Esophagus squamous epithelium (tissue), 5 donors: ENCODE data around the gene PIGR. TPM values are rescaled to one million over a fixed set of nuclear protein-coding genes. Genes with fewer than 3 reads are reported as not detected.
"Not testable (repeated sequence)": the region's sequence is repeated elsewhere in the genome, so short reads cannot be mapped to it uniquely, and the experiment has no call there.

Experiments
- DNase-seq: peaks from one replicate; lab custom pipeline; 2025; lab: John Stamatoyannopoulos, UW
- H3K27ac ChIP-seq, 4 donors: fragments of 200-600 bp; sonication (generic); one replicate each; pipeline ENCODE4 v1.5.1; 2016 to 2019; ENCODE audit warnings: mild to moderate bottlenecking in 1 of 4
- H3K27me3 ChIP-seq, 4 donors: fragments of 200-600 bp; sonication (generic); 1 replicate in 3 of 4; 2 replicates in 1 of 4; pipeline versions ENCODE4 v1.5.1 to v1.6.0; 2017 to 2021; ENCODE audit warnings: antibody characterized with exemption in 1 of 4
- H3K36me3 ChIP-seq, 3 donors: fragments of 200-600 bp; sonication (generic); one replicate each; pipeline ENCODE4 v1.5.1; 2016 to 2019
- H3K4me1 ChIP-seq, 3 donors: fragments of 200-600 bp; sonication (generic); one replicate each; pipeline ENCODE4 v1.5.1; 2017 to 2019
- H3K4me3 ChIP-seq, 4 donors: fragments of 200-600 bp; sonication (generic); 1 replicate in 3 of 4; 2 replicates in 1 of 4; pipeline ENCODE4 v1.5.1; 2016 to 2019; ENCODE audit warnings: mild to moderate bottlenecking in 2 of 4, moderate library complexity in 1 of 4
- H3K9me3 ChIP-seq, 3 donors: fragments of 200-600 bp; sonication (generic); one replicate each; pipeline ENCODE4 v1.5.1; 2016 to 2019
- POLR2A ChIP-seq, 4 donors: fragments of 450-650 bp; IDR thresholded peaks; one replicate each; pipeline ENCODE4 v1.6.1; 2017; ENCODE audit warnings: antibody characterized with exemption in 4 of 4, mild to moderate bottlenecking in 4 of 4, moderate library complexity in 3 of 4
- WGBS, 2 donors: methylation state at CpG; one replicate each; pipeline ENCODE4 v1.1.5; 2018; 5-methylcytosine and 5-hydroxymethylcytosine counted together
- intact Hi-C: fragments of 100-400 bp; cut with DNase I; formaldehyde crosslinking; loops from one replicate; pipeline ENCODE4 v1.15.0; 2022
- total RNA-seq, 4 donors: library from RNA; depleted of rRNA; stranded (reverse); fragments of >200 nt; gene quantifications; one replicate each; pipeline ENCODE4 v1.1.0, GENCODE V29; 2016
- TF ChIP-seq, protein P1 (sequence below), 6 experiments: fragments of 450-650 bp in 4 of 6; fragments of 200-600 bp in 2 of 6; sonication (generic) in 2 of 6; IDR thresholded peaks; one replicate each; pipeline ENCODE4 v1.5.1; 2016 to 2019; ENCODE audit warnings: antibody characterized with exemption in 6 of 6, mild to moderate bottlenecking in 4 of 6, moderate library complexity in 4 of 6
- donor health status: DM: yes; HTN: yes; CAD: no.

The PIGR gene
- total RNA-seq, 4 donors from 2014 or later = 0.99 to 144 (median 1.1) TPM; not detected in 1

DNA sequence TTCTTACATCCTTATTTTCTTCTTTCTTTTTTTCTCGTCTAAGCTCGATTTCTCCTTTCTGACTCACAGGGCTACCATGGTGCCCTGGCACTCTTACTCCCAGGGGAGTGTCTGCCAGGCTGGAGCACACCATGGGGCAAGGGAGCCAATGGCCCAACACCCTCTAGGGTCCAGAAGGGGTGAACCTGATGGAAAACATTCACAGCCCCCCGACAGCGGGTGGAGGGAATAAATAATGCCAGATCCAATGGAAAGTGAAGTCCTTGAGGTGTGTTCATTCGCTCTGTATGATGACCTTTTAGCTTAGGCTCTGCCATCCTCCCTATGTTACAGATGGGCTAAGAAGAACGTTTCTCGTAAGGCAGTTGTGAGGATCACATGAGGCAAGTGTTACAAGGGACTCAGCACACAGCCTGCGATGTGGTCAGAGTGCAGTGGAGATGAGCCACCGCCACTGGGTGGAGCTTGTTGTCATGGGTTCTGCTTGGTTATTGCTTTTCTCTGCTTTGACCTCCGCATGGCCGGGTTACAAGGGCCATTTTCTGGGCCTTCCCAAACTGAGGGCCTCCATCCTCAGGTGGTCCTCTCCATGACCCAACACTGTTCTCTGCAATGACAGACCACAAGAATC, 21.0 kb downstream of the PIGR start:
- intact Hi-C loops = no loop called here
- WGBS, 2 donors = 67 to 85% methylated on average over 6 to 9 of the region's 11 CpGs
- Histone ChIP-seq H3K36me3 (no peaks in the 10 kb centered on the region), H3K27ac (peak overlapping the region in 2 of 4 donors; percentile 9 to 55), H3K4me3 (no peak overlapping the region), H3K9me3 (no peaks in the 10 kb centered on the region), H3K27me3 (no peaks in the 10 kb centered on the region), H3K4me1 (peaks cover 0 to 9% (median 6%) of the 10 kb centered on the region in 3 donors)
- TF ChIP-seq, protein P1, sequence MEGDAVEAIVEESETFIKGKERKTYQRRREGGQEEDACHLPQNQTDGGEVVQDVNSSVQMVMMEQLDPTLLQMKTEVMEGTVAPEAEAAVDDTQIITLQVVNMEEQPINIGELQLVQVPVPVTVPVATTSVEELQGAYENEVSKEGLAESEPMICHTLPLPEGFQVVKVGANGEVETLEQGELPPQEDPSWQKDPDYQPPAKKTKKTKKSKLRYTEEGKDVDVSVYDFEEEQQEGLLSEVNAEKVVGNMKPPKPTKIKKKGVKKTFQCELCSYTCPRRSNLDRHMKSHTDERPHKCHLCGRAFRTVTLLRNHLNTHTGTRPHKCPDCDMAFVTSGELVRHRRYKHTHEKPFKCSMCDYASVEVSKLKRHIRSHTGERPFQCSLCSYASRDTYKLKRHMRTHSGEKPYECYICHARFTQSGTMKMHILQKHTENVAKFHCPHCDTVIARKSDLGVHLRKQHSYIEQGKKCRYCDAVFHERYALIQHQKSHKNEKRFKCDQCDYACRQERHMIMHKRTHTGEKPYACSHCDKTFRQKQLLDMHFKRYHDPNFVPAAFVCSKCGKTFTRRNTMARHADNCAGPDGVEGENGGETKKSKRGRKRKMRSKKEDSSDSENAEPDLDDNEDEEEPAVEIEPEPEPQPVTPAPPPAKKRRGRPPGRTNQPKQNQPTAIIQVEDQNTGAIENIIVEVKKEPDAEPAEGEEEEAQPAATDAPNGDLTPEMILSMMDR (IDR thresholded peaks at IDR 0.05) = peak in 1 of 6 experiments; percentile 5
- peak in 1 of 4 donors; percentile 14 for TF ChIP-seq POLR2A (IDR thresholded peaks at IDR 0.05)
- no peak for DNase-seq

DNA sequence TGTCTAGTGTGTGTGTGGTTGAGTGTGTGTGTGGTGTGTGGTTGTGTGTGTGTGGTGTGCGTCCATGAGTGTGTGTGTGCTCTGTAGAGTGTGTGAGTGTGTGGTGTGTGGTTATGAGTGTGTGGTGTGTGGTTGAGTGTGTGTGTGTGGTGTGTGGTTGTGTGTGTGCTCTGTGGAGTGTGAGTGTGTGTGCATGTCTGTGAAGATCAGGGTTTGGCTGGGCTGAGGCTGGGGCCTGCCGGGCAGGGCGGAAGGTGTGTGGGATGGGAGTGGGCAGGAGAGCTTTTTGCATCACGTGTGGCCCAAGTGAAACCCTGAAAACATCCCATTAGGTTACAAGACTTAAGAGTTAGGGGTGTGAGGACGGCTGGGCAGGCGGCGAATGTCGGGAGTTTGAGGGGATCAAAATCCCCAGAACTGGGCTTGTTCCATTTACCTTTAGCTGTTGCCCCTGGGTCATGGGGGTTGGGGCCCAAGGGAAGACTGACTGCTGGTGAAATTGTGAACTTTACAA, 21.6 kb downstream of the PIGR start:
- no peaks in the 10 kb centered on the region for H3K36me3 ChIP-seq
- no peaks in the 10 kb centered on the region for H3K27me3 ChIP-seq
- H3K4me3 ChIP-seq = no peak overlapping the region
- peak overlapping the region in 2 of 4 donors; percentile 9 to 55 for H3K27ac ChIP-seq
- no peak for TF ChIP-seq POLR2A (IDR thresholded peaks at IDR 0.05)
- TF ChIP-seq, protein P1 (IDR thresholded peaks at IDR 0.05) = no peak
- WGBS, 2 donors = 69 to 81% methylated on average over 8 of the region's 8 CpGs
- intact Hi-C loops = loop anchor here (5.0 kb wide), 1 partner anchor 53 kb away; no protein-coding TSS in a partner anchor
- no peak for DNase-seq
- H3K4me1 ChIP-seq = peaks cover 0 to 9% (median 6%) of the 10 kb centered on the region in 3 donors
- H3K9me3 ChIP-seq = no peaks in the 10 kb centered on the region

DNA sequence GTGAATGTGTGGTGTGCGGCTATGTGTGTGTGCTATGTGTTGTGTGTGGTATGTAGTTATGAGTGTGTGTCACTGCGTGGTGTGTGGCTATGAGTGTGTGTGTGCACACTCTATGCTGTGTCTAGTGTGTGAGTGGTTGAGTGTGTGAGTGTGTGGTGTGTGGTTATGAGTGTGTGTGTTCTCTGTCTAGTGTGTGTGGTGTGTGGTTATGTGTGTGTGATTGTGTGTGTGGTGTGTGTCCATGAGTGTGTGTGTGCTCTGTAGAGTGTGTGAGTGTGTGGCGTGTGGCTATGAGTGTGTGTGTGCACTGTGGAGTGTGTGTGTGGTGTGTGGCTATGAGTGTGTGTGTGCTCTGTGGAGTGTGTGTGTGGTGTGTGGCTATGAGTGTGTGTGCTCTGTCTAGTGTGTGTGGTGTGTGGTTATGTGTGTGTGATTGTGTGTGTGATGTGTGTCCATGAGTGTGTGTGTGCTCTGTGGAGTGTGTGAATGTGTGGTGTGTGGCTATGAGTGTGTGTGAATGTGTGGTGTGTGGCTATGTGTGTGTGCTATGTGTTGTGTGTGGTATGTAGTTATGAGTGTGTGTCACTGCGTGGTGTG, 22.2 kb downstream of the PIGR start:
- H3K27me3 ChIP-seq, H3K4me1 ChIP-seq, H3K27ac ChIP-seq, DNase-seq, H3K4me3 ChIP-seq, H3K9me3 ChIP-seq, H3K36me3 ChIP-seq: not testable (repeated sequence)
- WGBS, 2 donors = 85 to 91% methylated on average over 4 of the region's 4 CpGs
- intact Hi-C loops = loop anchor here (5.0 kb wide), 1 partner anchor 53 kb away; no protein-coding TSS in a partner anchor

DNA sequence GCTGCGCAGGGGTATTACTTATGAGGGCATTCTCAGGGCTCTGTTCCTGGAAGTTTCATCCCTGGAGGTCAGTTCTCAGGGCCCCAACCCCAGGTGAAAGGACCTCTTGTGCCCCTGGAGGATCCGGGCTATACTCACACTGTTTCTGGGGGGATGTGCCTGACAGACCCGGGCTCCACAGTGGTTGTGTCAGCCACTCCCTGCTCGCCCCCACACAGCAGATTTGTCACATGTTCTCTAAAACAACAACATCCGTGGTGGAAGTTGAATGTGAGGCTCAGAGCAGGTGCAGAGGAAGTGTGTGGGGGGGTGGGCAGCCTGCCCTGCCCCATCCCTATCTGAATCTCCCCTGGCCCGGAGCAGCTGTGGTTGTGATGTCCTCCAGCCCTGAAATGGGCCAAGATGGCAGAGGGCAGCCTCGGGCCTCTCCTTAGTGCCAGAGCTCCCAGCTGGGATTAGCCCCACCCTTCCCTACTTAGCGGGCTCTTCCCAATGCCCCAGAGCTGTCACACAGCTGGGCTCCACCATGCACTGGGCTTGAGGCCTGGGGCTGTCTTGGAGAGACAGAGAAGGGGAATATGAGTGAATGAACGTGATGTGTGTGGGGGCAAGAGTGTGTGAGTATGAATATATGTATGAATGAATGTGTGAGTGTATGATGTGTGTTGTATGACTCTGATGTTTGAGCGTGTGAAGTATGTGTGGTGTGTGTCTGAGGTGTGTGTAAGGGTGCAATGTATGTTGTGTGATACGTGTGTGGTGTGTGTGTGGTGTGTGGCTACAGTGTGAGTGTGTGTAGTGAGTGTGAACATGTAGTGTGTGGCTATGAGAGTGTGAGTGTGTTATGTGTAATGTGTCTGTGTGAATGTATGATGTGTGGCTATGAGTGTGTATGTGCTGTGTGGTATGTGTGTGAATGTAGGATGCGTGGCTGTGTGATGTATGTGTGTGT, 23.0 kb downstream of the PIGR start:
- no peaks in the 10 kb centered on the region for H3K27me3 ChIP-seq
- WGBS, 2 donors = 59 to 71% methylated on average over 5 to 10 of the region's 12 CpGs
- DNase-seq = peak; percentile 44
- no peak overlapping the region for H3K4me3 ChIP-seq
- no peaks in the 10 kb centered on the region for H3K36me3 ChIP-seq
- peak in 1 of 4 donors; percentile 71 for TF ChIP-seq POLR2A (IDR thresholded peaks at IDR 0.05)
- TF ChIP-seq, protein P1 (IDR thresholded peaks at IDR 0.05) = no peak
- H3K9me3 ChIP-seq = no peaks in the 10 kb centered on the region
- peak overlapping the region; percentile 35 to 73 (median 60) for H3K27ac ChIP-seq
- intact Hi-C loops = loop anchor here (5.0 kb wide), 1 partner anchor 54 kb away; no protein-coding TSS in a partner anchor
- H3K4me1 ChIP-seq = peaks cover 0 to 9% (median 6%) of the 10 kb centered on the region in 3 donors

DNA sequence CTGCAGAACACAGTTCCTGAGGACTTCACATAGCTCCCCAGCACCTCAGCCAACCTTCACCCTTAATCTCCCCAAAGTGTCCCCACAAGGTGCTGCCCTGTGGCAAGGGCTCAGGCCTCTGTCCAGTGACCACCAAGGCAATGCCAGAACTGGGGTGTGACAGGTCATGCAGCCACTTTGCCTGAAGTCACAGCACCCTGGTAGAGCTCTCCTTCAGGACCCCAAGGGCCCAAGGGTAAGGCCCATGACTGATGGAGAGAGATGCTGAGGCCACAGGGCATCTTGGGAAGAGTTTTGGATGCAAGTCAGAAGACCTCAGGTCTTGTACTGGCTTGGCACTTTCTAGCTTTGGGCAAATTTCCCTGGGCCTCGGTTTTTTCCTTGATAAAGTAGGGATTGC, 23.7 kb downstream of the PIGR start:
- no peak for DNase-seq
- Histone ChIP-seq H3K4me1 (peaks cover 0 to 9% (median 6%) of the 10 kb centered on the region in 3 donors), H3K27me3 (no peaks in the 10 kb centered on the region), H3K9me3 (no peaks in the 10 kb centered on the region), H3K4me3 (no peak overlapping the region), H3K36me3 (no peaks in the 10 kb centered on the region), H3K27ac (peak overlapping the region; percentile 35 to 73 (median 60))
- TF ChIP-seq POLR2A (IDR thresholded peaks at IDR 0.05) = no peak
- TF ChIP-seq, protein P1 (IDR thresholded peaks at IDR 0.05) = no peak
- 14 to 33% methylated on average over 1 of the region's 1 CpG for WGBS, 2 donors
- intact Hi-C loops = loop anchor here (5.0 kb wide), 1 partner anchor 55 kb away; no protein-coding TSS in a partner anchor
